ENCODE results near the gene HAUS8. TPM values are rescaled to one million over a fixed set of nuclear protein-coding genes. Genes with fewer than 3 reads are reported as not detected.

The HAUS8 gene
- total and polyA plus RNA-seq, 2 of the 4 experiments (the other 2 are of a cell fraction) = 3.4 to 14.2 TPM

- Histone ChIP-seq H4K5ac (ENCODE audit: low read depth, low read length) (no peak overlapping the region), H2BK5ac (ENCODE audit: low read depth, low read length, poor library complexity, severe bottlenecking) (no peak overlapping the region), H3K4me1 (ENCODE audit: control insufficient read depth, insufficient read depth, low read length) (peaks cover 6% of the 10 kb centered on the region), H3K9me3 (ENCODE audit: control insufficient read depth, insufficient read depth, low read length) (no peaks in the 10 kb centered on the region), H3K14ac (replicated peaks; ENCODE audit: low read depth, low read length) (no peak overlapping the region), H3K27ac (ENCODE audit: insufficient read depth, low read length) (no peak overlapping the region), H3K56ac (ENCODE audit: extremely low read depth, insufficient read depth, low read length) (no peak overlapping the region), H2BK120ac (ENCODE audit: low read depth, low read length) (no peak overlapping the region), H3K18ac (ENCODE audit: low read depth, low read length) (no peak overlapping the region), H3K4ac (ENCODE audit: low read depth, low read length) (no peak overlapping the region), H3K4me2 (ENCODE audit: low read depth, low read length) (no peak overlapping the region), H3K23ac (ENCODE audit: low read depth, low read length) (no peak overlapping the region), H3K27me3 (ENCODE audit: control insufficient read depth, insufficient read depth, low read length) (no peaks in the 10 kb centered on the region), H3K36me3 (ENCODE audit: control insufficient read depth, insufficient read depth, low read length) (peaks cover 32% of the 10 kb centered on the region), H3K9me1 (ENCODE audit: insufficient read depth, low read length) (peaks cover 23% of the 10 kb centered on the region), H4K8ac (ENCODE audit: low read depth in 2 of 2, low read length in 2 of 2) (no peak overlapping the region; a peak in 1 of 4 replicates), H2BK20ac (ENCODE audit: low read depth, low read length) (no peak overlapping the region), H2AK5ac (ENCODE audit: low read depth, low read length) (peak overlapping the region; percentile 8; the same call in 1 of the 2 replicates), H3K79me1 (ENCODE audit: low read depth in 1 of 2, low read length in 2 of 2) (peaks cover 20 to 99% of the 10 kb centered on the region in 2 experiments), H4K20me1 (ENCODE audit: insufficient read depth, low read length) (peaks cover 81% of the 10 kb centered on the region), H2AK9ac (replicated peaks; ENCODE audit: low read depth, low read length, poor library complexity) (peak overlapping the region; percentile 55), H2BK15ac (ENCODE audit: low read depth, low read length) (no peak overlapping the region), H3K4me3 (ENCODE audit: insufficient read depth, low read depth, low read length) (no peak overlapping the region), H4K91ac (ENCODE audit: insufficient read depth, low read depth, low read length) (no peak overlapping the region), H3K9ac (ENCODE audit: low read depth, low read length) (no peak overlapping the region), H2AFZ (replicated peaks; ENCODE audit: low read length, poor library complexity) (no peak overlapping the region)
- TF ChIP-seq CHD1 (IDR thresholded peaks at IDR 0.05; ENCODE audit: low read depth, low read length) = no peak
- no peak for TF ChIP-seq CTCF (conservative IDR thresholded peaks at IDR 0.05; ENCODE audit: low read depth, low read length)
- TF ChIP-seq POLR2A (IDR thresholded peaks at IDR 0.05; ENCODE audit: low read depth, low read length) = no peak
- no peak for TF ChIP-seq RCOR1 (IDR thresholded peaks at IDR 0.05; ENCODE audit: insufficient replicate concordance, low read length)
- TF ChIP-seq RAD21 (IDR thresholded peaks at IDR 0.05; ENCODE audit: low read length) = no peak
- TF ChIP-seq BHLHE40 (IDR thresholded peaks at IDR 0.05; ENCODE audit: low read depth, low read length) = no peak
- TF ChIP-seq NFE2L2 (IDR thresholded peaks at IDR 0.05; ENCODE audit: low read depth, low read length) = no peak
- TF ChIP-seq MAZ (IDR thresholded peaks at IDR 0.05; ENCODE audit: borderline replicate concordance, low read depth, low read length) = no peak
- no peak for TF ChIP-seq RFX5 (IDR thresholded peaks at IDR 0.05; ENCODE audit: low read depth, low read length)
- no peak for TF ChIP-seq MAFK (IDR thresholded peaks at IDR 0.05; ENCODE audit: low read depth, low read length)
- TF ChIP-seq MXI1 (IDR thresholded peaks at IDR 0.05; ENCODE audit: borderline replicate concordance, low read depth, low read length) = no peak
- no peak for TF ChIP-seq USF2 (IDR thresholded peaks at IDR 0.05; ENCODE audit: low read depth, low read length)
- TF ChIP-seq ELK1 (IDR thresholded peaks at IDR 0.05; ENCODE audit: borderline replicate concordance, low read depth, low read length) = no peak
- TF ChIP-seq FOS (IDR thresholded peaks at IDR 0.05; ENCODE audit: low read depth, low read length) = no peak
- no peak for TF ChIP-seq SMC3 (IDR thresholded peaks at IDR 0.05; ENCODE audit: low read depth, low read length)
- no peak for TF ChIP-seq CEBPB (IDR thresholded peaks at IDR 0.05; ENCODE audit: low read depth, low read length)
- ATAC-seq (ENCODE audit: low read depth) = no peak
- BruUV-seq (replicated peaks) = no TSS peak
- intact Hi-C loops (cut with micrococcal nuclease) (no loop called here), in situ Hi-C loops (cut with MboI; ENCODE audit: low sequenced_read_pairs) (no loop called here), dilution Hi-C loops (cut with HindIII; ENCODE audit: low sequenced_read_pairs, unreplicated experiment) (no loop called here)
- ChIA-PET POLR2A (ENCODE audit: unreplicated experiment) (no interaction called here), CTCF (no interaction called here)
- no peak for DNase-seq
- 83% methylated on average over 1 of the region's 5 CpGs; no CpG with 5 or more reads in 1 of the 2 experiments for WGBS, 2 experiments (ENCODE audit: extremely low coverage in 2 of 2, insufficient read length in 1 of 2)
These were observed 43.7 kb upstream of the HAUS8 start for GRCh38 chr19:17118957-17119356.
